Erythroblast (primary cell): ENCODE data around the gene GPR176.

Source experiments
- DNase-seq, 2 experiments: peaks; one replicate each; lab custom pipeline; 2025; lab: John Stamatoyannopoulos, UW
- GATA1 ChIP-seq: IDR thresholded peaks from 2 replicates; pipeline ENCODE4 v1.6.1; 2011; ENCODE audit warnings: low read depth, mild to moderate bottlenecking, control low read depth, low read length, moderate library complexity
- POLR2A ChIP-seq: IDR thresholded peaks from 2 replicates; pipeline ENCODE4 v1.6.1; 2011; ENCODE audit warnings: mild to moderate bottlenecking, low read length

Gene GPR176

GRCh38 chr15:39890621-39891020 is 29.4 kb downstream of the GPR176 start:
- TF ChIP-seq GATA1 (no peak), POLR2A (no peak)
- DNase-seq = no peak

- no peak for DNase-seq
Observed at GRCh38 chr15:39889601-39890000, 30.5 kb downstream of the GPR176 start.

GRCh38 chr15:39888809-39889208 is 31.3 kb downstream of the GPR176 start:
- DNase-seq = peak in 1 of 2 experiments; percentile 13
- TF ChIP-seq GATA1 (no peak), POLR2A (no peak)

More at GRCh38 chr15:39889601-39890000, 30.5 kb downstream of the GPR176 start:
- TF ChIP-seq GATA1 (no peak), POLR2A (no peak)

- DNase-seq = no peak
- TF ChIP-seq GATA1 = no peak
- TF ChIP-seq POLR2A = no peak
Observed at GRCh38 chr15:39888243-39888642, 31.8 kb downstream of the GPR176 start.

GRCh38 chr15:39887832-39888231 is 32.2 kb downstream of the GPR176 start:
- DNase-seq = peak; percentile 40 to 52
- TF ChIP-seq GATA1 (no peak), POLR2A (no peak)

GRCh38 chr15:39887211-39887610 is 32.9 kb downstream of the GPR176 start:
- TF ChIP-seq GATA1 = no peak
- no peak for TF ChIP-seq POLR2A
- no peak for DNase-seq

GRCh38 chr15:39886418-39886817 is 33.6 kb downstream of the GPR176 start:
- no peak for TF ChIP-seq GATA1
- TF ChIP-seq POLR2A = no peak
- no peak for DNase-seq

- TF ChIP-seq POLR2A (no peak), GATA1 (no peak)
- no peak for DNase-seq
Observed at GRCh38 chr15:39885099-39885777, 34.8 kb downstream of the GPR176 start.

- TF ChIP-seq POLR2A = no peak
- no peak for TF ChIP-seq GATA1
Observed at GRCh38 chr15:39884351-39884750, 35.7 kb downstream of the GPR176 start.

GRCh38 chr15:39882602-39883001 is 37.5 kb downstream of the GPR176 start:
- no peak for TF ChIP-seq POLR2A
- no peak for TF ChIP-seq GATA1
- DNase-seq = no peak

More at GRCh38 chr15:39884351-39884750, 35.7 kb downstream of the GPR176 start:
- no peak for DNase-seq

GRCh38 chr15:39881790-39882189 is 38.3 kb downstream of the GPR176 start:
- no peak for DNase-seq
- TF ChIP-seq GATA1 (no peak), POLR2A (no peak)

- no peak for TF ChIP-seq POLR2A
- no peak for TF ChIP-seq GATA1
Observed at GRCh38 chr15:39880718-39881387, 39.2 kb downstream of the GPR176 start.

GRCh38 chr15:39878406-39878785 is 41.7 kb downstream of the GPR176 start:
- TF ChIP-seq POLR2A = no peak
- TF ChIP-seq GATA1 = no peak
- no peak for DNase-seq

More at GRCh38 chr15:39880718-39881387, 39.2 kb downstream of the GPR176 start:
- DNase-seq = no peak

GRCh38 chr15:39874890-39875549 is 45.0 kb downstream of the GPR176 start:
- DNase-seq = peak; percentile 35 to 51
- no peak for TF ChIP-seq POLR2A
- TF ChIP-seq GATA1 = no peak

- DNase-seq = no peak
- no peak for TF ChIP-seq GATA1
- no peak for TF ChIP-seq POLR2A
Observed at GRCh38 chr15:39873978-39874377, 46.1 kb downstream of the GPR176 start.
